H1 (cell line): Measurements from ENCODE around the gene CS. TPM values are rescaled to one million over a fixed set of nuclear protein-coding genes. Genes with fewer than 3 reads are reported as not detected.

Experiments used
- CTCF ChIA-PET: fragments of 300-600 bp; sonication (Branson Sonifier 250); formaldehyde crosslinking; loops from one replicate; lab custom pipeline; 2021; ENCODE audit not compliant: partially characterized antibody; lab: Charles Lee
- POLR2A ChIA-PET: fragments of 300-600 bp; sonication (Branson Sonifier 250); formaldehyde crosslinking; loops from one replicate; lab custom pipeline; 2021; ENCODE audit warnings: inconsistent platforms; ENCODE audit not compliant: partially characterized antibody; lab: Charles Lee
- DNase-seq, 2 experiments: peaks; one replicate each; pipeline versions ENCODE4 v3.0.0 to v3.0.0-alpha.2; 2010 to 2022; ENCODE audit warnings: low spot score in 2 of 2, low read depth in 1 of 2, mixed read lengths in 1 of 2
- FAIRE-seq: peaks from 2 replicates; lab custom pipeline; 2011; peaks lifted over from hg19 to GRCh38; lab: Jason Lieb, UNC
- H2AFZ ChIP-seq: 2 replicates; pipeline ENCODE4 v1.8.1; 2012; ENCODE audit warnings: low read length, inconsistent platforms
- H2AK5ac ChIP-seq: 2 replicates; pipeline ENCODE4 v1.6.1; 2013; ENCODE audit warnings: low read depth, low read length
- H2BK120ac ChIP-seq: replicated peaks from 2 replicates; pipeline ENCODE3; 2013; ENCODE audit warnings: low read depth, low read length, inconsistent platforms
- H2BK12ac ChIP-seq: 2 replicates; pipeline ENCODE4 v1.6.1; 2013; ENCODE audit warnings: low read depth, low read length
- H2BK15ac ChIP-seq: 2 replicates; pipeline ENCODE4 v1.6.1; 2013; ENCODE audit warnings: low read length
- H2BK20ac ChIP-seq: 2 replicates; pipeline ENCODE4 v1.6.1; 2013; ENCODE audit warnings: low read length
- H2BK5ac ChIP-seq: 2 replicates; pipeline ENCODE4 v1.6.1; 2013; ENCODE audit warnings: low read depth, low read length
- H3K14ac ChIP-seq: 2 replicates; pipeline ENCODE4 v1.6.1; 2013; ENCODE audit warnings: inconsistent platforms; ENCODE audit not compliant: insufficient read length
- H3K18ac ChIP-seq: 2 replicates; pipeline ENCODE4 v1.6.1; 2013; ENCODE audit warnings: low read length; ENCODE audit errors: extremely low read depth
- H3K23ac ChIP-seq: 2 replicates; pipeline ENCODE4 v1.6.1; 2013; ENCODE audit warnings: inconsistent platforms; ENCODE audit not compliant: insufficient read length
- H3K23me2 ChIP-seq: 2 replicates; pipeline ENCODE4 v1.6.1; 2013; ENCODE audit warnings: low read depth, low read length
- H3K27ac ChIP-seq: 2 replicates; pipeline ENCODE4 v1.6.1; 2011; ENCODE audit warnings: low read depth, low read length, inconsistent platforms
- H3K27me3 ChIP-seq, 4 experiments: replicated peaks in 1 of 4; 1 replicate in 1 of 4; 2 replicates in 3 of 4; pipeline versions ENCODE4 v1.6.1 to v1.8.1; 2011 to 2013; ENCODE audit warnings: low read length in 3 of 4, mild to moderate bottlenecking in 3 of 4, inconsistent platforms in 2 of 4, mixed read lengths in 2 of 4, moderate library complexity in 1 of 4; ENCODE audit not compliant: control insufficient read depth in 3 of 4, insufficient read depth in 3 of 4; ENCODE audit errors: extremely low read depth in 1 of 4
- H3K36me3 ChIP-seq, 4 experiments: 2 replicates each; pipeline versions ENCODE4 v1.6.1 to v1.8.1; 2011 to 2013; ENCODE audit warnings: mild to moderate bottlenecking in 4 of 4, low read length in 3 of 4, moderate library complexity in 2 of 4, control low read depth in 1 of 4, inconsistent platforms in 1 of 4; ENCODE audit not compliant: insufficient read depth in 4 of 4, control insufficient read depth in 2 of 4
- H3K4ac ChIP-seq: replicated peaks from 2 replicates; pipeline ENCODE3; 2013; ENCODE audit warnings: low read length, low read depth, mixed read lengths, inconsistent platforms; ENCODE audit not compliant: insufficient read length
- H3K4me1 ChIP-seq, 4 experiments: replicated peaks in 1 of 4; 1 replicate in 1 of 4; 2 replicates in 3 of 4; pipeline versions ENCODE4 v1.6.1 to v1.8.1; 2011 to 2013; ENCODE audit warnings: low read length in 3 of 4, inconsistent platforms in 2 of 4, mixed read lengths in 1 of 4; ENCODE audit not compliant: insufficient read depth in 4 of 4, control insufficient read depth in 3 of 4
- H3K4me2 ChIP-seq, 2 experiments: 2 replicates each; pipeline versions ENCODE4 v1.6.1 to v1.8.1; 2011 to 2013; ENCODE audit warnings: low read depth in 2 of 2, low read length in 2 of 2, control low read depth in 1 of 2, inconsistent platforms in 1 of 2, mild to moderate bottlenecking in 1 of 2; ENCODE audit not compliant: insufficient read depth in 1 of 2
- H3K4me3 ChIP-seq, 4 experiments: fragments of 200-600, 300-600 bp in 1 of 4; sonication (generic), shearing (Covaris generic), sonication (Bioruptor Twin) in 1 of 4; 2 replicates each; pipeline versions ENCODE4 v1.5.1 to v1.8.1; 2011 to 2016; ENCODE audit warnings: low read length in 4 of 4, low read depth in 3 of 4, control low read depth in 2 of 4, inconsistent platforms in 2 of 4, mild to moderate bottlenecking in 2 of 4, mixed read lengths in 1 of 4, moderate library complexity in 1 of 4; ENCODE audit not compliant: insufficient read depth in 2 of 4; ENCODE audit errors: extremely low read depth in 1 of 4
- H3K56ac ChIP-seq: replicated peaks from 2 replicates; pipeline ENCODE3; 2013; ENCODE audit warnings: low read depth, mild to moderate bottlenecking, mixed read lengths, low read length, inconsistent platforms; ENCODE audit not compliant: insufficient read length
- H3K79me1 ChIP-seq: 2 replicates; pipeline ENCODE4 v1.6.1; 2013; ENCODE audit warnings: low read depth, low read length, control low read depth
- H3K79me2 ChIP-seq, 2 experiments: 2 replicates each; pipeline versions ENCODE4 v1.6.1 to v1.8.1; 2012 to 2013; ENCODE audit warnings: low read length in 2 of 2, mild to moderate bottlenecking in 2 of 2, inconsistent platforms in 1 of 2; ENCODE audit not compliant: insufficient read depth in 2 of 2, control insufficient read depth in 1 of 2
- H3K9ac ChIP-seq, 4 experiments: replicated peaks in 1 of 4; 1 replicate in 1 of 4; 2 replicates in 3 of 4; pipeline versions ENCODE4 v1.6.1 to v1.8.1; 2011 to 2013; ENCODE audit warnings: low read depth in 3 of 4, low read length in 3 of 4, control low read depth in 2 of 4, mild to moderate bottlenecking in 2 of 4, moderate library complexity in 2 of 4, inconsistent platforms in 1 of 4; ENCODE audit errors: extremely low read depth in 1 of 4
- H3K9me3 ChIP-seq, 2 experiments: 2 replicates each; pipeline versions ENCODE4 v1.6.1 to v1.8.1; 2012 to 2013; ENCODE audit warnings: mild to moderate bottlenecking in 2 of 2, moderate library complexity in 2 of 2, control low read depth in 1 of 2, inconsistent platforms in 1 of 2, low read depth in 1 of 2, low read length in 1 of 2, mixed read lengths in 1 of 2; ENCODE audit not compliant: insufficient read depth in 2 of 2
- H4K20me1 ChIP-seq, 2 experiments: replicated peaks in 1 of 2; 2 replicates each; pipeline versions ENCODE3 to v1.8.1; 2011 to 2013; ENCODE audit warnings: inconsistent platforms in 2 of 2, low read length in 2 of 2, mild to moderate bottlenecking in 1 of 2; ENCODE audit not compliant: insufficient read depth in 2 of 2, control insufficient read depth in 1 of 2
- H4K5ac ChIP-seq: 2 replicates; pipeline ENCODE4 v1.6.1; 2013; ENCODE audit warnings: low read length, low read depth, mixed read lengths, inconsistent platforms; ENCODE audit not compliant: insufficient read length
- H4K8ac ChIP-seq: 2 replicates; pipeline ENCODE4 v1.8.0; 2013; ENCODE audit warnings: mild to moderate bottlenecking, moderate library complexity, low read length, inconsistent platforms; ENCODE audit not compliant: insufficient read depth; ENCODE audit errors: extremely low read depth
- H4K91ac ChIP-seq: replicated peaks from 2 replicates; pipeline ENCODE3; 2013; ENCODE audit warnings: low read length, mixed read lengths, inconsistent platforms; ENCODE audit not compliant: insufficient read length
- POLR2A ChIP-seq, 2 experiments: IDR thresholded peaks; 1 replicate in 1 of 2; 2 replicates in 1 of 2; pipeline ENCODE4 v1.6.1; 2011; ENCODE audit warnings: low read depth in 2 of 2, low read length in 2 of 2, mild to moderate bottlenecking in 2 of 2; ENCODE audit errors: control extremely low read depth in 1 of 2
- POLR2AphosphoS5 ChIP-seq: IDR thresholded peaks from 2 replicates; pipeline ENCODE4 v1.6.1; 2011; ENCODE audit warnings: low read depth, low read length
- RAD21 ChIP-seq, 2 experiments: IDR thresholded peaks in 1 of 2; conservative IDR thresholded peaks in 1 of 2; 2 replicates each; pipeline ENCODE4 v1.6.1; 2011; ENCODE audit warnings: low read depth in 2 of 2, low read length in 2 of 2, improper control_type of control experiment in 1 of 2, inconsistent platforms in 1 of 2, mild to moderate bottlenecking in 1 of 2, moderate library complexity in 1 of 2
- RNF2 ChIP-seq: fragments of 200-900, 300-1000 bp; sonication (generic); IDR thresholded peaks from 2 replicates; pipeline ENCODE4 v1.7.1; 2016; ENCODE audit warnings: borderline replicate concordance, low read depth, mild to moderate bottlenecking, antibody characterized with exemption, low read length; ENCODE audit not compliant: poor library complexity, severe bottlenecking; ENCODE audit errors: missing control alignments
- WGBS, 2 experiments: shearing (Covaris generic) in 1 of 2; methylation state at CpG; one replicate each; pipeline versions ENCODE4 v1.1.6 to v1.1.7; 2013 to 2015; ENCODE audit warnings: low lambda C conversion rate in 2 of 2, mixed read lengths in 2 of 2, inconsistent platforms in 1 of 2, low coverage in 1 of 2, missing lambda C conversion rate in 1 of 2; ENCODE audit not compliant: insufficient replicate concordance in 2 of 2, insufficient coverage in 1 of 2, insufficient read length in 1 of 2; ENCODE audit errors: extremely low coverage in 1 of 2, missing lambda C conversion rate in 1 of 2; 5-methylcytosine and 5-hydroxymethylcytosine counted together
- polyA plus RNA-seq, 7 experiments: library from polyadenylated mRNA; depleted of rRNA in 3 of 7; stranded (reverse) in 5 of 7; unstranded in 2 of 7; fragments of >200 nt in 5 of 7; fragments of 200-250 nt in 2 of 7; gene quantifications; 1 replicate in 5 of 7; 2 replicates in 1 of 7; 4 replicates in 1 of 7; pipeline versions ENCODE4 v1.2.1 to v1.2.3, GENCODE V29; 2011 to 2013; ENCODE audit warnings: missing spikeins in 2 of 7, mixed read lengths in 2 of 7
- total RNA-seq: library from RNA; stranded (reverse); fragmentation: NEBNext Ultra II Directional; extraction: Animal tissue kit (Norgen Biotek cat#: 25700); gene quantifications from 2 replicates; pipeline ENCODE4 v1.2.1, GENCODE V29; 2021
- TF ChIP-seq, protein P1 (sequence below): IDR thresholded peaks from 2 replicates; pipeline ENCODE4 v1.6.1; 2011; ENCODE audit warnings: low read depth, mild to moderate bottlenecking, low read length; ENCODE audit not compliant: insufficient read depth

Gene CS
- total and polyA plus RNA-seq, 2 of the 8 experiments (the other 6 are each of a cell fraction or from before 2014, with no cell fraction given): 96.6 to 238 TPM

DNA sequence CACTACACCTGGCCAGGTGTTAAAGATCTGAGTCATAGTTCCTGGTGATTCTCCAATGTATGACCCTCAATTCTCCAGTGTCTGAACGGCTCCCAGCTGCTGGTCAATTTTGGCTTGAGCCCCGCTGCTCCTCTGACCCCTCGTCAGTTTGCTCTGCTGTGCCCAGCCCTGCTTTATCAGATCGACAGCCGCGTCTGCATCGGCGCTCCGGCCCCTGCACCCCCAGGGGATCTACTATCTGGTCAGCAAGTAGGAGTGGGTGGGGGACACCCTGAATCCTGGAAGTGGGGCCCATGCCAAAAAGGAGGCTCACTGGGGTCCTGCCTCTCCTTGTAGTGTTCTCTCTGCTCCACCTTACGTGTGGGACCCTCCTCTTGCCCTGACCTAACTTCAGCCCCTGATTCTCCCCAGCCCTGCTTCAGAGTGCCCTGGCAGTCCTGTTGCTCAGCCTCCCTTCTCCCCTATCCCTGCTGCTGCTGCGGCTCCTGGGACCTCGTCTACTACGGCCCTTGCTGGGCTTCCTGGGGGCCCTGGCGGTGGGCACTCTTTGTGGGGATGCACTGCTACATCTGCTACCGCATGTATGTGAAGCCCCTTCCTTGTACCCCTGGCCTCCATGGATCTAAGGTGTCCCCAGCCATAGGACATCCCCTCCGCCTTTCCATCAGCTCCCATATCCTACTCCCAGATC lies 65.2 kb downstream of the CS start:
- POLR2A ChIA-PET: interaction anchor here (1.2 to 8.6 kb wide), 7 partner anchors 10 to 131 kb away, joined by 5 to 65 read pairs (median 9); partner anchors contain the start of genes COQ10A, MYL6, PA2G4 and RNF41
- H3K18ac ChIP-seq: no peak overlapping the region
- no peak for DNase-seq
- no peak overlapping the region for H2BK20ac ChIP-seq
- peaks cover 0 to 3% of the 10 kb centered on the region in 2 experiments for H4K20me1 ChIP-seq
- no peak overlapping the region for H3K23ac ChIP-seq
- no peak overlapping the region for H3K14ac ChIP-seq
- H2AFZ ChIP-seq: no peak overlapping the region
- 90% methylated on average over 16 of the region's 16 CpGs; no CpG with 5 or more reads in 1 of the 2 experiments for WGBS, 2 experiments
- no peak overlapping the region for H3K4ac ChIP-seq
- TF ChIP-seq RNF2 (no peak), POLR2A (IDR thresholded peaks at IDR 0.05; ENCODE audit: control extremely low read depth in 1 of 2, low read depth in 2 of 2, low read length in 2 of 2) (no peak), POLR2AphosphoS5 (no peak), RAD21 (IDR thresholded peaks at IDR 0.05 in 1 of 2, conservative IDR thresholded peaks at IDR 0.05 in 1 of 2; ENCODE audit: low read depth in 2 of 2, low read length in 2 of 2) (no peak)
- TF ChIP-seq, protein P1, sequence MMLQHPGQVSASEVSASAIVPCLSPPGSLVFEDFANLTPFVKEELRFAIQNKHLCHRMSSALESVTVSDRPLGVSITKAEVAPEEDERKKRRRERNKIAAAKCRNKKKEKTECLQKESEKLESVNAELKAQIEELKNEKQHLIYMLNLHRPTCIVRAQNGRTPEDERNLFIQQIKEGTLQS: no peak
- TF ChIP-seq, all 59 proteins: peak for 0
- Histone ChIP-seq H3K9me3 (no peaks in the 10 kb centered on the region), H3K79me1 (no peaks in the 10 kb centered on the region), H4K91ac (no peak overlapping the region), H2BK5ac (no peak overlapping the region), H3K36me3 (no peaks in the 10 kb centered on the region), H2AK5ac (no peak overlapping the region), H3K4me2 (no peak overlapping the region), H3K23me2 (no peaks in the 10 kb centered on the region), H2BK15ac (no peak overlapping the region), H3K27me3 (0 out of 7 replicates have a peak, but pooled peaks cover 0 to 2% (median 0%) of the 10 kb centered on the region in 4 experiments), H2BK120ac (no peak overlapping the region), H3K79me2 (no peaks in the 10 kb centered on the region), H3K56ac (no peak overlapping the region), H4K5ac (no peak overlapping the region), H2BK12ac (no peak overlapping the region), H3K9ac (no peak overlapping the region), H4K8ac (no peak overlapping the region; the same call in 1 of the 2 replicates), H3K4me1 (peaks cover 0 to 10% (median 2%) of the 10 kb centered on the region in 4 experiments; a peak in 4 of 7 replicates), H3K4me3 (no peak overlapping the region), H3K27ac (no peak overlapping the region)
- CTCF ChIA-PET: interaction anchor here (0.6 to 10.5 kb wide), 10 partner anchors 12 to 41 kb away, joined by 3 to 72 read pairs (median 7); partner anchors contain the start of genes ANKRD52 and RNF41
- FAIRE-seq: no peak
